ENCODE results near the gene KCTD5. TPM values are rescaled to one million over a fixed set of nuclear protein-coding genes. Genes with fewer than 3 reads are reported as not detected.

The KCTD5 gene
- total and polyA plus RNA-seq, 2 experiments from 2014 or later = 19.7 to 31.8 TPM

DNA sequence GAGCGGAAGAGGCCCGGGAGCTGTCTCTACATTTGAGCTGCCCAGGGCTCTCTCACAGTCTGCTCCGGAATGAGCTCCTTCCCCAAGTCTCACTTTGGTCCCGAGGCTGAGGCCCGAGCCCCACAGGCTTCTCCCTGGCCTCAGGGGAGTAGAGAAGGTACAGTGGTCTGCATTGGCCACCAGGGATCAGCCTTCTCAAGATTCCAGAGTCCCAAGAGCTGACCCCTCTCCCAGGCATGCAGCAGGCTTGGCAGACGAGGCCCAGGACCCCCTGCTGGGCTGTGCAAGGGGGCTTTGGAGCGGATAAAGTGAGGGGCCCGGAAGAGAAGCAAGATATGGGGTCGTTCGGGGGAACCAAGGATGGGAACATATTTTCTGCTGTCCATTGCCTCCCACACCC is 34.6 kb downstream of the KCTD5 start:
- peaks cover 10% of the 10 kb centered on the region; the same call in 1 of the 2 replicates for H3F3A ChIP-seq (replicated peaks; ENCODE audit: low read depth)
- Mint-ChIP-seq H3K27ac (no peak overlapping the region), H3K4me1 (peaks cover 7% of the 10 kb centered on the region; the same call in 2 of the 3 replicates), H3K27me3 (ENCODE audit: insufficient read depth, low read depth, poor library complexity) (peaks cover 18% of the 10 kb centered on the region), H3K9me3 (no peaks in the 10 kb centered on the region), H3K4me3 (no peak overlapping the region), H3K36me3 (ENCODE audit: low read depth) (no peaks in the 10 kb centered on the region; the same call in 2 of the 3 replicates)
- no peaks in the 10 kb centered on the region for H3K27me3 ChIP-seq (ENCODE audit: insufficient read depth)
- no peaks in the 10 kb centered on the region for H3K36me3 ChIP-seq (ENCODE audit: insufficient read depth)
- DNase-seq (ENCODE audit: low spot score) (peak; percentile 44), ATAC-seq (no peak)
- no peak overlapping the region for H3K4me2 ChIP-seq
- H3K4me1 ChIP-seq (ENCODE audit: insufficient read depth) = no peaks in the 10 kb centered on the region
- no peak overlapping the region for H3K4me3 ChIP-seq
- H3K79me2 ChIP-seq (replicated peaks; ENCODE audit: insufficient read depth) = no peaks in the 10 kb centered on the region
- TF ChIP-seq ZNF331 (CRISPR knock-in tag; IDR thresholded peaks at IDR 0.05; ENCODE audit: low read depth) (no peak), ZNF462 (CRISPR knock-in tag; IDR thresholded peaks at IDR 0.05) (no peak), EZH2phosphoT487 (IDR thresholded peaks at IDR 0.05; ENCODE audit: unreplicated experiment) (no peak), REST (IDR thresholded peaks at IDR 0.05; ENCODE audit: unreplicated experiment) (no peak), NANOG (IDR thresholded peaks at IDR 0.05; ENCODE audit: borderline replicate concordance) (no peak), CTCF (conservative IDR thresholded peaks at IDR 0.05; ENCODE audit: low read depth in 2 of 2) (no peak), POLR2AphosphoS5 (IDR thresholded peaks at IDR 0.05; ENCODE audit: low read depth) (no peak), ZNF114 (CRISPR knock-in tag; IDR thresholded peaks at IDR 0.05) (no peak), CREB1 (CRISPR knock-in tag; IDR thresholded peaks at IDR 0.05; ENCODE audit: low read depth) (no peak), JUNB (IDR thresholded peaks at IDR 0.05; ENCODE audit: unreplicated experiment) (no peak), ETS1 (IDR thresholded peaks at IDR 0.05) (no peak), STAT1 (IDR thresholded peaks at IDR 0.05; ENCODE audit: unreplicated experiment) (no peak)
- no peaks in the 10 kb centered on the region for H4K20me1 ChIP-seq (replicated peaks; ENCODE audit: insufficient read depth)
- no peak overlapping the region for H2AFZ ChIP-seq
- no peak overlapping the region for H3K27ac ChIP-seq (ENCODE audit: low read depth)
- no peaks in the 10 kb centered on the region for H3K9me2 ChIP-seq (ENCODE audit: insufficient read depth)

Data from GM23338 (cell line).